GM12864 (cell line): ENCODE data around the gene ATP13A5.

Experiments
- DNase-seq: peaks from one replicate; pipeline ENCODE4 v3.0.0-alpha.2; 2011; ENCODE audit warnings: low read depth
- H3K4me3 ChIP-seq: 2 replicates; pipeline ENCODE4 v1.5.1; 2011; ENCODE audit warnings: mild to moderate bottlenecking, low read depth, low read length, control low read depth
- CTCF ChIP-seq: IDR thresholded peaks from 2 replicates; pipeline ENCODE4 v1.5.1; 2011; ENCODE audit warnings: low read depth, mild to moderate bottlenecking, moderate library complexity, low read length, control low read depth, inconsistent platforms; ENCODE audit errors: missing control alignments

Gene ATP13A5

GRCh38 chr3:193347521-193348501 lies 30.7 kb downstream of the ATP13A5 start:
- no peak for TF ChIP-seq CTCF
- H3K4me3 ChIP-seq, result no peak overlapping the region
- no peak for DNase-seq

- no peak overlapping the region for H3K4me3 ChIP-seq
- TF ChIP-seq CTCF, result no peak
- no peak for DNase-seq
Measured at GRCh38 chr3:193346259-193346658, 32.3 kb downstream of the ATP13A5 start.

- no peak overlapping the region for H3K4me3 ChIP-seq
- no peak for DNase-seq
- TF ChIP-seq CTCF, result no peak
Measured at GRCh38 chr3:193345431-193345830, 33.1 kb downstream of the ATP13A5 start.

- DNase-seq, result no peak
- no peak overlapping the region for H3K4me3 ChIP-seq
- no peak for TF ChIP-seq CTCF
Measured at GRCh38 chr3:193344486-193344885, 34.1 kb downstream of the ATP13A5 start.

GRCh38 chr3:193343726-193344222 lies 34.8 kb downstream of the ATP13A5 start:
- TF ChIP-seq CTCF, result no peak
- H3K4me3 ChIP-seq, result no peak overlapping the region
- no peak for DNase-seq

- H3K4me3 ChIP-seq, result no peak overlapping the region
- DNase-seq, result no peak
- no peak for TF ChIP-seq CTCF
Measured at GRCh38 chr3:193342551-193342950, 36.0 kb downstream of the ATP13A5 start.
